Measurements from ENCODE around the gene NRAP.

NRAP gene

GRCh38 chr10:113644185-113645120, 19.4 kb downstream of the NRAP start:
- in situ Hi-C loops (cut with MboI; ENCODE audit: low sequenced_read_pairs), result no loop called here

GRCh38 chr10:113643183-113643582, 20.7 kb downstream of the NRAP start:
- in situ Hi-C loops (cut with MboI; ENCODE audit: low sequenced_read_pairs), result no loop called here

GRCh38 chr10:113641702-113642101, 22.1 kb downstream of the NRAP start:
- in situ Hi-C loops (cut with MboI; ENCODE audit: low sequenced_read_pairs), result no loop called here

GRCh38 chr10:113639966-113640365, 23.9 kb downstream of the NRAP start:
- in situ Hi-C loops (cut with MboI; ENCODE audit: low sequenced_read_pairs), result no loop called here

DNA sequence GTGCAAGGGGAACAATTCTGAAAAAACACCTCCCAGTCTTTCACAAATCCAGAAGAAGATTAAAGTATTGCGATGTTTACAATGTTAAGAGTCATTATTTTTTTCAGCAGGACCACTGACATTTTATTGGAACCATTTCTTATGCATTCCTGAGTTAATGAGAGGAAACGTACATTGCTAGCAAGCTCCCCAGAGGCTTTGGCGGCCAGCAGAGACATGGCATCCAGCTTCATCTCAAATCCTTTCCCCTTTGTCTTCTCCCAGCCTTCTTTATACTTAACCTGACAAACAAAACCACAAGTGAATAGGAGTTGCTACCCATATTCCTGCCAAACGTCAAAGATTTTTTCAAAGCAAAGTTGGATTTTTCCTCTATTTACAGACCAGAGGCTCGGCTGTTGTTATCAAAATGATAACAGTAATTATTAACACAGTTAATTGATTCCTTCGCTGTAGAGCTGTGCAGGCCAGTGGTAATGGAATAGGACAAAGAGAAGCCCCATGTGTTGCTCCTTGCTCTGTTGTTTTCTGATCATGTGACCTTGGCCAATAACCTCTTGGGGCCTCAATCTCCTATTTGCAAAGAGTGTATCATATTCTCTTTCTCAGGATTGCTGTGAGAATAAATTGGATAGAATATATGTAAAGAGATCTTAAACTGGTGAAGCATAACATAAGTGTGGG, 32.0 kb downstream of the NRAP start:
- in situ Hi-C loops (cut with MboI; ENCODE audit: low sequenced_read_pairs), result no loop called here

- in situ Hi-C loops (cut with MboI; ENCODE audit: low sequenced_read_pairs), result no loop called here
These were observed 32.8 kb downstream of the NRAP start for GRCh38 chr10:113630929-113631533.

GRCh38 chr10:113628607-113629153, 35.2 kb downstream of the NRAP start:
- in situ Hi-C loops (cut with MboI; ENCODE audit: low sequenced_read_pairs), result no loop called here

DNA sequence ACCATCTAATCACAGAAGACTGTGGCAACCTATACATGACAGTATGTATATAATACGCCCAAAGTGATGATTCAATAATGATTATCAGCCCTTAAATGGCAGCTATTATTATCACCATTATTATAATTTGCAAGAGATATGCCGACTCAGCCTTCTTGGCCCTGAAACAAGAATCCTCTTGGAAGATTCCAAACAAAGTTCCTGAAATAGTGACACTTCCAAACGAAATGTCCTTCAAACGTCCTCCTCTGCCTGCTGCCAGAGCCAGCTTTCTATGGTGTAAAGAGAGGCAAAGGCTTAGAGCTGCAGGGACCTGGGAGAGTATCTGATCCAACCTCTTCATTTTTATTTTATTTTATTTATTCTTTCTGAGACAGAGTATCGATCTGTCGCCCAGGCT, 36.0 kb downstream of the NRAP start:
- in situ Hi-C loops (cut with MboI; ENCODE audit: low sequenced_read_pairs), result no loop called here

DNA sequence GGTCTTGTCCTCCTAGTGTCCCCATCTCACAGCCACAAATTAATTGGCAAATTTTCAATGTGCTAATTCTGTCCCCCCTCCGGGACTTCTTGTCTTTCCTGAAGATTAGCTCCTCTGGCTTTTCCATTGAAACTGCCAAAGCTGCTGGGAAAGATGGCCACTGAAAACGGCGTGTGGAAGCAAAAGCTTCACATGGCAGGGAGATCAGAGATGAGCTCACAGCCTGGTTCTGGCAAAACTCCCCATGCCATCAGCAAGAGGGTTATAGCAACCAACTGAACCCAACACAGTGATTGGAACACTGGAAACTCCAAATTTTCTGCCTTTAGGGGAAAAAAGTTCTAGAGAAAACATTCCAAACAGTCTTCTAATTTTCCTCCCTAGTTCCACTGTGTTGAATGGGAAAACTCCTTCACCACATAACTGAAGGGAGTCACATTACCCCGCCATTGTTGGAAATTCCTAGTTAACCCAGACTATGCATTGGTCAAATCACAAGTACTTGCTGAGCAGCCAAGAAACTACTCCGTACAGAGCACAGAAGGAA, 37.0 kb downstream of the NRAP start:
- in situ Hi-C loops (cut with MboI; ENCODE audit: low sequenced_read_pairs), result no loop called here

GRCh38 chr10:113625461-113626186, 38.2 kb downstream of the NRAP start:
- in situ Hi-C loops (cut with MboI; ENCODE audit: low sequenced_read_pairs), result no loop called here

DNA sequence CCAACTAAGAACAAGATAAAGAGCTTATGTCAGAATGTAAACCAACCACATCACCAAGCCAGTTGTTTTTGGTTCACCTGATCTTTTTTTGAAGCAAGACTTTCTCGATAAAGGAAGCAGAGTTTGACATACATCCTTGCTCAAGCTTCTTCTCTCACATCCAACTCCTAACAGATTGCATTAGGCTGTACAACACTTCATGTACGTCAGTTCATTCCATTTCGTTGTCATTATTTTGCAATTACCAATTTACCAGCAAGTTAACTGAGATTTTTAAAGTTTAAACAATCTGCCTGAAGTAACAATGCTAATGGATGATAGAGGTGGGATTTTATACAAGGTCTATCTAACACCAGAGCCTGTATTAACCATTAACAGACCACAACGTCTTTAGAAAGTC, 41.0 kb downstream of the NRAP start:
- in situ Hi-C loops (cut with MboI; ENCODE audit: low sequenced_read_pairs), result no loop called here

- in situ Hi-C loops (cut with MboI; ENCODE audit: low sequenced_read_pairs), result no loop called here
These were observed 42.0 kb downstream of the NRAP start for GRCh38 chr10:113621799-113622198.

DNA sequence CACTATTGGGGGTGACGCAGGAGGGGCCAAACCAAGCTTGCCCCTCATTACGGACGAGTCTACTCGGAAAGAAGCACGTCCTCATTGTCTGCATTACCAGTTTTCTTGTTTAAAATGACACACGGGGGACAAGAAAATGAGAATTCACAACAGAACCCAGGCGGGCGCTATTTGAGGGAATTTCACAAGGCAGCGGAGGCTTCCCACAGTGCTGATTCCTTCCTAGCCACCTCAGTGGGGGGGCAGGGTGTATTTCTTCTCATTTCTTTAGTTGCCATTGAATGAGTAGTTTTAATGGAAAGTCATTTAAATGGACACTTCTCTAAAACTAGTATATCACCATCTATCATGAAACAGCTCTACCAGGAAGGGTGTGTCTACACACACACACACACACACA, 42.9 kb downstream of the NRAP start:
- in situ Hi-C loops (cut with MboI; ENCODE audit: low sequenced_read_pairs), result no loop called here

DNA sequence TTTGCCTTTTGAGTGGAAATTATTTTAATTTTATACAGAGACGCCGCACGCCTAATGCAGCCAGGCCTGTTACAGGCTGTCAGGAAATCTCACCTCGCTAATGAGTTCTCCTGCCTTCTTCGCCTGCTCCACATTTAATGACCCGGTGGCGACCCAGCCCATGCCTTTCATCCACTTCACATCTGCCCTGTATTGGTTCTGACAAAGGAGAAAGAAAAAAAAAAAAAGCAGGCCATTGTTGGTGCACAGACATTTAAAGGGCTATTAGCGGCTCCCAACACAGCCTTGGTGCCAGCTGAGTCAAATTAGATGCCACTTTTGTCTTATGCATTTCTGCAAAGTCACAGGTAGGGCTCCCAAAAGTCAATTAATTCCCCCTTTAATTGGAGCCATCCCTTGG, 43.3 kb downstream of the NRAP start:
- in situ Hi-C loops (cut with MboI; ENCODE audit: low sequenced_read_pairs), result no loop called here

DNA sequence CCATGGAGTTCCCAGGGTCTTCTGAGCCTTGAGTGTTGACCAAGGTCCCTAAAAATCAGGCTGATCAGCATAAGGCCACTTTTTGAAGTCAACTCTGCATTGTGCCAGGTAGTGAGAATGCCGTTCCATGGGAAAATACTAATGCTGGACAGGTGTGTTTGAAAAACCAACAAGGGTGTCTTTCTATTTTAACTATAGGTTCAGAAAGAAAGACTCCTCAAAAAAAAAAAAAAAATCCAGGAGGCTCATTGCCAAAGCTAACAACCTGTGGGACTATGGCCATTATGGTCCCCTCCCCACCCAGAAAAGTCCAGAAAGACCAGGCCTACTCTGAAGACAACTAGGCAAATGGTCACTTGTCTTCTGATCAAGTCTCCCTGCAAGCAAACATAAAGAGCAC, 44.4 kb downstream of the NRAP start:
- in situ Hi-C loops (cut with MboI; ENCODE audit: low sequenced_read_pairs), result no loop called here

DNA sequence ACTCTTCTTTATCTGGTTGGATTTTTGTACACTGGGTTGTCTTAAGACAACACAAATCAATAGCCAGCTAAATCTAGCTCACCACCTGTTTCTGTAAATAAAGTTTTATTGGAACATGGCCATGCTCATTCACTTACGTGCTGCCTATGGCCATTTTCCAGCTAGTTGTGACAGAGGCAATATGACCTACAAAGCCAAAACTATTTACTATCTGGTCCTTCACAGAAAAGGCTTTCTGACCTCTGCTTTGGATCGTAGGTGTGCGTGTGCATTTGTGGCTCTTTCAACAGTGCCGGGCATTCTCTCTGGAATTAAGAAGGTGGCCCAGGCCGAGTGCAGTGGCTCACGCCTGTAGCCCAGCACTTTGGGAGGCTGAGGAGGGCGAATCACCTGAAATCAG, 45.5 kb downstream of the NRAP start:
- in situ Hi-C loops (cut with MboI; ENCODE audit: low sequenced_read_pairs), result no loop called here

- in situ Hi-C loops (cut with MboI; ENCODE audit: low sequenced_read_pairs), result no loop called here
These were observed 46.8 kb downstream of the NRAP start for GRCh38 chr10:113617086-113617485.

DNA sequence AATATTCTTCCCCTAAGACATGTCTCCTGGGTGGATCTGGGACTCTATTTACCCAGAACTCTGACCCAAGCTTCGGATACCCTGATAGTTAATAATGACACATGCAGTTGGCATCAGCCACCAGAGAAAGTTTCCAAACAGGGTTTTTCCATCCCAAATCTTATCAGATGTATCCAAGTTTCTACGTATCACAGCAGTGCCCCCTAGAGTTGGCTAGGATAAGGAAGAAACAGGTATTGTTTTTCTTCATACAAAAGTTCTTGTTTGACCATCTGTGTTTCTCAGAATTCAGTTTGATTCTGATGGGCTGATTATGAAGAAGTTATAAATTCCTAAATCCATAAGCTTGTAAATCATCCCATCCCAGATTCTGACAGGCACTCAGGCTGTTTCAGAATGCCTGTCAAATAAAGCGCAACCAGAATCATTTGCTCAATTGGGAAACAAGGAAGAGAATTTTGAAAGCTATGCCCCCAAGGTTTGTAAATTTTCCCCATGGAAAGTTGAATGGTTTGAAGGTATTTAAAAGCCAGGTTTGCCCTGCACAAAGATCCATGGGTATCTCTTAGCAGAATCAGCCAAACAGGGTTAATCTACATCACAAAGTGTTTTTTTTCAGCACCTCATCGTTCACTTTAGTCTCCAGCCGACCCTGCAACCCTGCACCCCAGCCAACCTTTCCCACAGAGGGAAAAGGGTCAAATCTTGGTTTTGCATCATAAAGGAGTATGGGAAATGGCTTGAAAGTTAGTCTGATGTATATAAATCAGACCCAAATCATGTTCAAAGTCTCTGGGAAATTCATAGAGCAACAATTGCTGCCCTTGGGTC, 47.4 kb downstream of the NRAP start:
- in situ Hi-C loops (cut with MboI; ENCODE audit: low sequenced_read_pairs), result no loop called here

- in situ Hi-C loops (cut with MboI; ENCODE audit: low sequenced_read_pairs), result no loop called here
These were observed 49.7 kb downstream of the NRAP start for GRCh38 chr10:113613977-113614690.
